HG03378 (cell line): Measurements from ENCODE around the gene TGFBI.
A peak's percentile ranks its signal among the peaks of the same experiment; 100 is the strongest.

ENCODE experiments used
- ATAC-seq: cut with Tn5 transposase; IDR thresholded peaks from one replicate; pipeline ENCODE4 v1.9.1; 2021; ENCODE audit warnings: mild to moderate bottlenecking, moderate library complexity; ENCODE audit not compliant: unreplicated experiment

The TGFBI gene

GRCh38 chr5:136086783-136087566, 58.2 kb downstream of the TGFBI start:
- ATAC-seq = no peak

DNA sequence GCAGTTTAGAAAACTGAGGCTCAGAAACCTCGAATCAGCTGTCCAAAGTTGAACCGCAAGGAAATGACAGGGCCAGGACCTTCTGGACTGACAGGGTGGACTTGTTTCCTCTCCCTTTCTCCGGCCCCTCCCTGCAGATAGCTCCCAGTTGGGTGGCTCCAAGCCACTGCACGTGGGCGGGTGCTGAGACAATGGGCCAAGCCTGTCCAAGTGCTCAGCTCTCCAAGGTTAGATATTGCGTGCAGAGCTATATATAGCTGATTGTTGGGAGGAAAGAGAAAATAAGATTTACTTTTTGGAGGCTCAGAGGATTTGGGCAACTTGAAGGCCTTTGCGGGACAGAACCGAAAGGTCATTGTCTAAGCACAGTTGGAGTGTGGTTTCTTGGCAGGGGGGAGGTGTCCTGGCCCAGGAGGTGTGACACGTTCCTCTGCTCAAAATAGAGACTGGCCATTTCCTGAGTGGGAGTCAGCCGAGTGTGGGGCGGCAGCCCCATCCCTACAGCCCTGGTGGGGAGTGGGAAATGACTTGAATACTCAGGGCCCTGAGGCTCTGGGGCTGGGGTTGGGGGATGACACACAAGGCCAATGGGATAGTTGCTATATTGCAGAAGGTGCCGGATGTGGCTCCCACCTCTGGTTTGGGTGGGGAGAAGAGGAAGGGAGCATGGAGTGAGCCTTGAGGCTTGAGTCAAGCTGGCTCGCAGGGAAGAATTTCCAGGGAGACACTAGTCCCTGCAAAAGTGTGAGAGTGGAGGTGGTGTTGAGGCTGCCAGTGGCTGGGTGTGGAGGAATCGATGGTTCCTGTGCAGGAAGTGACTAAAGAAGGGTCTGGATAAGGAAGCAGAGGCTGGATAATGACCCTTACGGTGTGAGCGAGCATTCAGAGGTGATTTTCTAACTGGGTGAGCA, 59.4 kb downstream of the TGFBI start:
- ATAC-seq = no peak

DNA sequence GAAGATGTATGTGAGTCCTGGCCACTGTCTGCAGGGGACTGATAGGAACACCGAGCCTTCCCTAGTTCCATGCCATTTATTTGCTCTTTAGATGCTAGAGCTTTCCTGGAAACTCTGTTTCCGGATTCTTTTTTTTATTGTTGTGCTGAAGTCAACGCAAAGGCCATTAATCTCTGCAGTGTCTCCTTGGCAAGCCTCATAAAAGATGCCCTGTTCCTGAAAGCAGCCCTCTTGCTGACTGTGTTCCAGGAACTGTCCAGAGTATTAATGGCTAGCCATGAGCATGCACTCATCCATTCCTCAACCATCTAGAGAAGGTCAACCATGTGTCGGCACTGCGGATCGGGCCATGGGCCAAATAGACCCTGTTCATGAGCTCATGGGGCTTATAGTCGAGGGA, 61.0 kb downstream of the TGFBI start:
- no peak for ATAC-seq

DNA sequence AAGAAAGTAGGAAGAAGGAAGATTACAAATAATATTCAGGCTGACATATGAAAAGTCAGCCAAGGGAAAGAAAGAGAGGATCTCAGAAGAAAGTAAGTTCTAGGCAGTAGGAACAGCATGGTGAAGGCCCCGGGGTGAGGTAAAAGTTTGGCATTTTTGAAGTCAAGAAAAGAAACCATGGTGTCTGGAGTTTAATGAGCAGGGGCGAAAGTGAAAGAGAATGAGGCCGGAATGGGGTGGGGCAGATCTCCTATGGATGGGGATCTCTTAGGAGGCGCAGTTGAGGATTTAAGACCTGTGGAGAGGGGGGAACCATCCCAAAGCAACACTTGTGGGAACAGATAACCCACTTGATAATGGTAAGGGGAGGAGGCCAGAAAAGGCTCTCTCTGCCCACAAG, 61.5 kb downstream of the TGFBI start:
- no peak for ATAC-seq

DNA sequence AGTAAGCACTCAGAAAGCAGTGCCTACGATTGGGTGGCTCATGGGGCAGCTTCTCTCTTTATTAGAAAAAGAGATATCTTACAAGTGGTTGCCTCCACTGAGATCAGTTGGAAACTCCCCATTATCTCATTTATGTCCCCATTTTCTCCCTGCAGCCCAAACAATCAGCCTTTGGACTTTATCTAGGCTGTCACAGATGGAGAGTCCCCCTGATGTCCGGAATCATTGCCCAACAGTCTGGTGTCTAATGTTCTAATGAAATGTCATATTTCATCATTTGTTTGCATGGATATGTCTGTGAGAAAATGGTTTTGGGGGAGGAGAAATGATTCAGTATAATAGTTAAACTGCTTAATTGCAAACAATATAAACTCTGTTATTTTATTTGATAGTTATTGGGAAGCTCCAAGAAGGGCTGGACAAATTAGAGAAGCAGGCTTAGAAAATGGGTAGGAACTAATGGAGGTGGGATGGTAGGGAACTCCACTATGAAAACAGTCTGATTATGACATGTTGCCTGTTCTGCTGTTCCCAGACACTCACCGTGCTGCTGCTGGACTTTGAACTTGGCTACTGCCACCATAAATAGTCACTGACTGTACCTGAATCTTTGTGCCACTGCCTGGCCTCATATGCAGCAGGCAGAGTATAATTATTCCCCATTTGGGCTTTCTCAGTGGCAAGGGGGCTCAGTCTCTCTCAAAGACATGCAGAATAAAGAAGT, 65.6 kb downstream of the TGFBI start:
- ATAC-seq = no peak

DNA sequence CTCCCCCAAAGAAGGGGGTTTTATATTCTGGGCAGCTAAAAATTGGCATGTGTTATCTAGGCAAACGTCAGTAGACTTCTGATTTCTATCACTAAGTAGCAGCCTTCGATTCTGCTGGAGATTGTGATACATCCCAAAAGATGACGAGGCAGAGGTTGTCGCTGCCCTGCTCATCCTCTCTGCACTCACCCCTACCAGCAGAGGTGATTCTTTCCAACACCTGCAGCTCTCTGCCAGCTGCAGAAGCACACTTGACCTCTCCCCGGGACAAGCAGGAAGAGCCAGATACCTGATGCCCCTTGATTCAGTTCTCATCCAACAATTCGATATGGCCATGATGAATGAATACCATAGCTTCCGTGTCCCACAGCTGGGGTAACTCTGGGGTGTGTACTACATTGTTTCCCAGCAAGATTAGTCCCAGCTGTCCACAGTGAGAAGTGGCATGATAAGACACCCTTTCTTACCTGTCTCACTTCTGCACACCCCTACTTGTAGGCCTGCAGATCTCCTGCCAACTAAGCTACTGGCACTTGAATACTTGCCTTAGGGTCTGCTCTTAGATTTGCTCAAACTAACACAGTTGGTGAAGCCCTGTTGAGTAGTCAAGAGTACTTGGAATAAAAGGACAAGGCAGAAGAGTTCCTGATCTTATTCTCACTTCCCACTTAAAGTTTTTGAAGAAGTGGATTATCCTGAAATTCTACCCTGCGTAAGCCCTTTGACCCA, 66.3 kb downstream of the TGFBI start:
- ATAC-seq = no peak

DNA sequence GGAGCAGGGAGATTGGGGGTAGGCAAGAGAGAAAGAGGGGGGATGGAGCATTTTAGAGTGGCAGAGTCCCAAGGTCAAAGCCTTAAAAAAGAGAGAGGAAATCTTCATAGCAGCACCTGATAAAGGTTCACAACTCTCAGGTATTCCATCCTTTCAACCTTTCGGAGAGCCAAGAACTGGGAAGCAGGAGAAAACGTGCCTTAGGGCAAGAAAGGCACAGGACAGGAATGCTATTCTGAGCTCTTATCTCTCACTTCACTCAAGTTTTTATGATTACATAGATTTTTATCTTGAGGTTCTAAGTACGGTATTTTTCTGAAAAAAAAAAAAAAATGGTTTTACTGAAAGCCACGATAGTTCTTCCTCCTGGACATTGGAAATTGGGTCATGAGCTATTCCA, 69.4 kb downstream of the TGFBI start:
- no peak for ATAC-seq

DNA sequence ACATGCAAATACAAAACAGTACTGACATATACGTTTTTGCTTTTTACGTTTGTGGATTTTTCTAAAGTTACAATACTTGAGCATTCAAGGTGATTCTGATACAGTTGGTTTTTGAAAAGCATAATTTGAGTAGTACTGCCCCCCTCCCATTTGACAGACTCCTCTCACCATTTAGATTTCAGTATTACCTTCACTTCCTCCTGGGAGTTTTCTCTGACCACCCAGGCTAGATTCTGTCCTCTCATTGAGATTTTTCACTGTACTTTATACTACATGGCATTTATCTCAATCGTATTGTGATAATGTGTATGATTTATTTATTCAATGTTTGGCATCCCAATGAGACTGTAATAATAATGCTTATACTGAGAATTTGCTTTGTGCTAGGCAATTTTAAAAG, 71.1 kb downstream of the TGFBI start:
- ATAC-seq = no peak

- ATAC-seq = no peak
Observed at GRCh38 chr5:136101884-136102283, 73.1 kb downstream of the TGFBI start.

DNA sequence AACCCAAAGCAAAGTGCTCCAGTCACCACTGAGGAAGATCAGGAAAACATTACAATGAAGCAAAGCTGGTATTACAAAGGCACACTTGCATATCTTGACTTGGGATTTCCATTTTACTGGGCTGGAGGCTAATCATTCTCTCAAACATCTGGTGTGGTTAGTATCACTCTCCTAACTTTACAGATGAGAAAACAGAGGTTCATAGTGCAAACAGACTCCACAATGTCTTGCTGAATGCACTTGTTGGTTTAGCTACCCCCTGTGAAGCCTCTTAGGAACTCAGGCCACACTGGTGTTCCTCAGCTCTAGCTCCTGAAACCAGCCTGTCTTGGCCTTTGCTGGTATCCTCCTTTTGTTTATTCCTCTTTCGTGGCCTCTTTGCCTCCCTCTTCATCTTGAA, 74.3 kb downstream of the TGFBI start:
- ATAC-seq = peak; percentile 53

DNA sequence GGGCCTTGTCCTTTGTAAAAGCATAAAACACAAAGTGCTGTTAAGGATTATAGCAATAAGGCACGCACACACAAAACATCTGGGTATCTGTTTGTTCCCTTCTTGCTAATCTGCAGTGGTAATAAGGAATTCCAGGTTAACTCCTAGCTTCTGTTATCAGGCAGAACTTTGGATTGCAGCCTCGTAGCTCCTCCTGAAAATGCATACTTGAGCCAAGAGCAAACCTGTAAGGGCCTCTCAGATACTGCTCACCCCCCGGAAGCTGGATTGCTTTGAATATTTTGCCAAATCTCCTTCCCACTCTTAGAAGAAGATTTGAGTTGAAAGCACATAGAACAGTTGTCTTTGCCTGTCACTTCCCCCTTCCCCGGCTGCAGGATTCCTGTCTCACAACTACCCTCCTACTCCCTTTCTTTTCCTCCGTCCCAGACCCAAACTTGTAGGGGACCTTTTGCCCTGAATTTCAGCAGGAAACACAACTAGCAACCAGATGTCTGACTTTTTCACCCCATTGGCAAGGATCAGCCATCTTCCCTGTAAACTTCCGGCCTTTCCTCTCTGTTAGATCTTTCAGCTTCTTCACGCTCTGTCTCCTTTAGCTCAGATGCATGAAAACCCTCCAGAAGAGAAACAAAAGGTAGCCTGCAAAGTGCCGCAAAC, 75.6 kb downstream of the TGFBI start:
- no peak for ATAC-seq

- ATAC-seq = no peak
Observed at GRCh38 chr5:136106351-136107031, 77.7 kb downstream of the TGFBI start.

GRCh38 chr5:136108180-136108611, 79.4 kb downstream of the TGFBI start:
- peak; percentile 66 for ATAC-seq

DNA sequence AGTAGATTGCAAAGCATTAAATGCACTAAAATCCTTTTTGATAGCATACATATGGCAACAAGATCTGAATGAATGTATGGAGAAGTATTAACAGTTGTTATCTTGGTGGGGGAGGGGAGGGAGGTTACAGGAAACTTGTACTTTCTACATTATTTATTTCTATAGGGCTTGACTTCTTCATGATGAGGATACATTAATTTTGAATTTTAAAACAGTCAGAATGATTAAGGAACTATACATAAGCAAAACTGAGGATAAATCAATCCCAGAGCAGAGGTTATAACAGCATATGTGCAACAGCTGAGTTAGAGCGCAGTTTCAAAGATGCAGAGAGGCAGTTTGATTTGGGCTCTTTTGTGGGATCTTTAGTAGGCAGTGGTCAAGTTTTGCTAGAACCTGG, 80.0 kb downstream of the TGFBI start:
- no peak for ATAC-seq

GRCh38 chr5:136109453-136110135, 80.8 kb downstream of the TGFBI start:
- ATAC-seq = no peak
